Esophagus (tissue), 2 donors: ENCODE results near the gene DCAF4L1. TPM values are rescaled to one million over a fixed set of nuclear protein-coding genes. Genes with fewer than 3 reads are reported as not detected.

ENCODE experiments used
- H3K27ac ChIP-seq, 2 donors: one replicate each; pipeline ENCODE4 v1.5.1; 2013; ENCODE audit warnings: low read depth in 2 of 2, mild to moderate bottlenecking in 2 of 2, inconsistent platforms in 1 of 2, low read length in 1 of 2, moderate library complexity in 1 of 2
- H3K27me3 ChIP-seq, 2 donors: one replicate each; pipeline ENCODE4 v1.6.1; 2013; ENCODE audit warnings: low read length in 2 of 2, control low read depth in 1 of 2, mild to moderate bottlenecking in 1 of 2; ENCODE audit not compliant: insufficient read depth in 2 of 2, control insufficient read depth in 1 of 2
- H3K36me3 ChIP-seq, 2 donors: one replicate each; pipeline ENCODE4 v1.6.1; 2013; ENCODE audit warnings: low read length in 1 of 2; ENCODE audit not compliant: control insufficient read depth in 2 of 2, insufficient read depth in 2 of 2
- H3K4me1 ChIP-seq, 2 donors: one replicate each; pipeline ENCODE4 v1.6.1; 2013; ENCODE audit warnings: low read length in 1 of 2; ENCODE audit not compliant: control insufficient read depth in 2 of 2, insufficient read depth in 2 of 2
- H3K4me3 ChIP-seq, 2 donors: one replicate each; pipeline ENCODE4 v1.5.1; 2013; ENCODE audit warnings: low read length in 2 of 2, mild to moderate bottlenecking in 2 of 2, low read depth in 1 of 2, moderate library complexity in 1 of 2
- H3K9me3 ChIP-seq, 2 donors: one replicate each; pipeline ENCODE4 v1.6.1; 2013; ENCODE audit warnings: mild to moderate bottlenecking in 2 of 2, low read depth in 1 of 2, low read length in 1 of 2, moderate library complexity in 1 of 2; ENCODE audit not compliant: control insufficient read depth in 2 of 2, insufficient read depth in 1 of 2
- WGBS, 2 donors: extraction: QIAGEN DNeasy Blood & Tissue Kit; methylation state at CpG; one replicate each; pipeline ENCODE4 v1.1.7; 2013; 5-methylcytosine and 5-hydroxymethylcytosine counted together
- polyA plus RNA-seq, 2 donors: library from polyadenylated mRNA; stranded (reverse); fragments of 200-250 nt; gene quantifications; one replicate each; pipeline ENCODE4 v1.2.3, GENCODE V29; 2013
- donor health status: healthy with polysubstance abuse.
- donor health status: Bipolar disorder and iron deficiency.

DCAF4L1 gene
- under 1 TPM; 0.06 to 0.14 TPM for polyA plus RNA-seq

GRCh38 chr4:41981456-41981855 is at the start of gene DCAF4L1:
Gene DCAF4L1, plus strand, starts transcription at chr4:41981756. Its CDS starts 37 bp downstream, at chr4:41981793.
- Histone ChIP-seq H3K4me1 (no peaks in the 10 kb centered on the region), H3K27ac (no peak within 1 kb of the TSS), H3K27me3 (no peaks in the 10 kb centered on the region), H3K9me3 (no peaks in the 10 kb centered on the region), H3K4me3 (no peak within 1 kb of the TSS), H3K36me3 (no peaks in the 10 kb centered on the region)
- 84 to 86% methylated on average over 12 of the region's 12 CpGs for WGBS, 2 donors

GRCh38 chr4:41932988-41933387 is 48.6 kb upstream of the DCAF4L1 start:
- Histone ChIP-seq H3K36me3 (no peaks in the 10 kb centered on the region), H3K27me3 (no peaks in the 10 kb centered on the region), H3K4me1 (peaks cover 5 to 6% of the 10 kb centered on the region in 2 donors), H3K27ac (no peak overlapping the region), H3K9me3 (no peaks in the 10 kb centered on the region), H3K4me3 (no peak overlapping the region)
- WGBS, 2 donors = 74 to 75% methylated on average over 3 of the region's 3 CpGs

- no peak overlapping the region for H3K27ac ChIP-seq
- no peaks in the 10 kb centered on the region for H3K27me3 ChIP-seq
- H3K36me3 ChIP-seq = no peaks in the 10 kb centered on the region
- no peaks in the 10 kb centered on the region for H3K9me3 ChIP-seq
- WGBS, 2 donors = 92 to 94% methylated on average over 10 of the region's 10 CpGs
- peaks cover 5 to 6% of the 10 kb centered on the region in 2 donors for H3K4me1 ChIP-seq
- no peak overlapping the region for H3K4me3 ChIP-seq
These were observed 47.5 kb upstream of the DCAF4L1 start for GRCh38 chr4:41933997-41934503.

- Histone ChIP-seq H3K27ac (no peak overlapping the region), H3K4me1 (peaks cover 5 to 6% of the 10 kb centered on the region in 2 donors), H3K36me3 (no peaks in the 10 kb centered on the region), H3K27me3 (no peaks in the 10 kb centered on the region), H3K9me3 (no peaks in the 10 kb centered on the region), H3K4me3 (peak overlapping the region in 1 of 2 donors; percentile 89)
- 86 to 90% methylated on average over 9 of the region's 9 CpGs for WGBS, 2 donors
These were observed 47.0 kb upstream of the DCAF4L1 start for GRCh38 chr4:41934514-41934900.

GRCh38 chr4:41934901-41935651 is 46.5 kb upstream of the DCAF4L1 start, which contains the start of gene TMEM33:
Gene TMEM33, plus strand, starts transcription at chr4:41935429. Its CDS starts 56 bp downstream, at chr4:41935485.
- H3K27me3 ChIP-seq = no peaks in the 10 kb centered on the region
- 2% methylated on average over 43 to 49 of the region's 49 CpGs for WGBS, 2 donors

GRCh38 chr4:41935652-41936021 is 45.9 kb upstream of the DCAF4L1 start:
- WGBS, 2 donors = 2 to 3% methylated on average over 12 of the region's 12 CpGs
- H3K36me3 ChIP-seq = no peaks in the 10 kb centered on the region
- H3K27ac ChIP-seq = peak overlapping the region; percentile 85 to 87
- H3K4me3 ChIP-seq = peak overlapping the region; percentile 79 to 89
- H3K27me3 ChIP-seq = no peaks in the 10 kb centered on the region
- peaks cover 5 to 6% of the 10 kb centered on the region in 2 donors for H3K4me1 ChIP-seq
- no peaks in the 10 kb centered on the region for H3K9me3 ChIP-seq

More at GRCh38 chr4:41934901-41935651, 46.5 kb upstream of the DCAF4L1 start, which contains the start of gene TMEM33:
- H3K4me1 ChIP-seq = peaks cover 5 to 6% of the 10 kb centered on the region in 2 donors
- H3K36me3 ChIP-seq = no peaks in the 10 kb centered on the region
- peak within 1 kb of the TSS; percentile 85 to 87 for H3K27ac ChIP-seq
- peak within 1 kb of the TSS; percentile 79 to 89 for H3K4me3 ChIP-seq
- H3K9me3 ChIP-seq = no peaks in the 10 kb centered on the region

GRCh38 chr4:41939016-41939626 is 42.4 kb upstream of the DCAF4L1 start:
- Histone ChIP-seq H3K27me3 (no peaks in the 10 kb centered on the region), H3K27ac (no peak overlapping the region), H3K9me3 (no peaks in the 10 kb centered on the region), H3K36me3 (no peaks in the 10 kb centered on the region), H3K4me3 (no peak overlapping the region), H3K4me1 (peaks cover 5 to 6% of the 10 kb centered on the region in 2 donors)
- 46 to 65% methylated on average over 3 of the region's 3 CpGs for WGBS, 2 donors

- Histone ChIP-seq H3K27ac (no peak overlapping the region), H3K36me3 (no peaks in the 10 kb centered on the region), H3K4me3 (no peak overlapping the region), H3K4me1 (peaks cover 5 to 6% of the 10 kb centered on the region in 2 donors), H3K27me3 (no peaks in the 10 kb centered on the region), H3K9me3 (no peaks in the 10 kb centered on the region)
These were observed 40.7 kb upstream of the DCAF4L1 start for GRCh38 chr4:41940834-41941233.

- no peaks in the 10 kb centered on the region for H3K27me3 ChIP-seq
- H3K9me3 ChIP-seq = no peaks in the 10 kb centered on the region
- 81 to 85% methylated on average over 2 of the region's 2 CpGs for WGBS, 2 donors
- no peaks in the 10 kb centered on the region for H3K36me3 ChIP-seq
- H3K4me3 ChIP-seq = no peak overlapping the region
- no peaks in the 10 kb centered on the region for H3K4me1 ChIP-seq
- no peak overlapping the region for H3K27ac ChIP-seq
These were observed 38.0 kb upstream of the DCAF4L1 start for GRCh38 chr4:41943506-41943905.
